ENCODE data around the gene PKDCC.

The PKDCC gene

GRCh38 chr2:42102024-42102590 lies 54.3 kb downstream of the PKDCC start:
- TF ChIP-seq ZNF274 (IDR thresholded peaks at IDR 0.05; ENCODE audit: low read depth, low read length): no peak
- peak overlapping the region; percentile 22; the same call in 1 of the 2 replicates for H3K4me3 ChIP-seq (ENCODE audit: low read length)

GRCh38 chr2:42102591-42103450 lies 55.0 kb downstream of the PKDCC start:
- no peak for TF ChIP-seq ZNF274 (IDR thresholded peaks at IDR 0.05; ENCODE audit: low read depth, low read length)
- H3K4me3 ChIP-seq (ENCODE audit: low read length): no peak overlapping the region

- no peak for TF ChIP-seq ZNF274 (IDR thresholded peaks at IDR 0.05; ENCODE audit: low read depth, low read length)
- no peak overlapping the region for H3K4me3 ChIP-seq (ENCODE audit: low read length)
Measured at GRCh38 chr2:42103829-42104228, 56.0 kb downstream of the PKDCC start.

GRCh38 chr2:42104621-42105020 lies 56.8 kb downstream of the PKDCC start:
- no peak for TF ChIP-seq ZNF274 (IDR thresholded peaks at IDR 0.05; ENCODE audit: low read depth, low read length)
- no peak overlapping the region for H3K4me3 ChIP-seq (ENCODE audit: low read length)

GRCh38 chr2:42105330-42106256 lies 57.8 kb downstream of the PKDCC start:
- H3K4me3 ChIP-seq (ENCODE audit: low read length): no peak overlapping the region; the same call in 1 of the 2 replicates
- TF ChIP-seq ZNF274 (IDR thresholded peaks at IDR 0.05; ENCODE audit: low read depth, low read length): no peak

GRCh38 chr2:42106257-42106816 lies 58.5 kb downstream of the PKDCC start:
- TF ChIP-seq ZNF274 (IDR thresholded peaks at IDR 0.05; ENCODE audit: low read depth, low read length): no peak
- no peak overlapping the region; the same call in 1 of the 2 replicates for H3K4me3 ChIP-seq (ENCODE audit: low read length)

- no peak for TF ChIP-seq ZNF274 (IDR thresholded peaks at IDR 0.05; ENCODE audit: low read depth, low read length)
- H3K4me3 ChIP-seq (ENCODE audit: low read length): no peak overlapping the region
Measured at GRCh38 chr2:42107249-42108042, 59.6 kb downstream of the PKDCC start.

All from GM08714 (cell line).